GM12878 (cell line): ENCODE results near the gene ANO4.

Experiments
- BRCA1 ChIP-seq: IDR thresholded peaks from 2 replicates; pipeline ENCODE4 v1.6.1; 2011; ENCODE audit warnings: low read depth, low read length, improper control_type of control experiment
- ESRRA ChIP-seq: IDR thresholded peaks from 2 replicates; pipeline ENCODE4 v1.6.1; 2012; ENCODE audit warnings: mild to moderate bottlenecking, low read length, improper control_type of control experiment
- EZH2 ChIP-seq: IDR thresholded peaks from 2 replicates; pipeline ENCODE4 v1.6.1; 2012; ENCODE audit warnings: low read depth, mild to moderate bottlenecking, control low read depth, inconsistent platforms, low read length, borderline replicate concordance; ENCODE audit not compliant: control insufficient read depth
- MTA3 ChIP-seq: IDR thresholded peaks from 2 replicates; pipeline ENCODE4 v1.6.1; 2012; ENCODE audit warnings: low read length, inconsistent platforms, borderline replicate concordance
- NBN ChIP-seq: fragments of 450-650 bp; IDR thresholded peaks from 2 replicates; pipeline ENCODE4 v1.6.1; 2016
- POLR2AphosphoS5 ChIP-seq: IDR thresholded peaks from 2 replicates; pipeline ENCODE4 v1.6.1; 2011; ENCODE audit warnings: mild to moderate bottlenecking, low read length, inconsistent platforms
- SMAD1 ChIP-seq: fragments of 450-650 bp; IDR thresholded peaks from 2 replicates; pipeline ENCODE4 v1.6.1; 2018; ENCODE audit warnings: mild to moderate bottlenecking, low read depth; ENCODE audit not compliant: partially characterized antibody
- SMARCA5 ChIP-seq: fragments of 450-650 bp; IDR thresholded peaks from 2 replicates; pipeline ENCODE4 v1.6.1; 2017; ENCODE audit warnings: mild to moderate bottlenecking
- STAT3 ChIP-seq: IDR thresholded peaks from 2 replicates; pipeline ENCODE4 v1.6.1; 2011; ENCODE audit warnings: low read depth, low read length, improper control_type of control experiment
- TAF1 ChIP-seq: IDR thresholded peaks from 2 replicates; pipeline ENCODE4 v1.6.1; 2011; ENCODE audit warnings: mild to moderate bottlenecking, low read depth, low read length, borderline replicate concordance
- TCF12 ChIP-seq: IDR thresholded peaks from 2 replicates; pipeline ENCODE4 v1.6.1; 2011; ENCODE audit warnings: low read depth, mild to moderate bottlenecking, low read length
- ZSCAN29 ChIP-seq: fragments of 450-650 bp; IDR thresholded peaks from 2 replicates; pipeline ENCODE4 v1.6.1; 2017; ENCODE audit warnings: mild to moderate bottlenecking, moderate library complexity
- TF ChIP-seq, protein P1 (sequence below), 3 experiments: IDR thresholded peaks in 2 of 3; conservative IDR thresholded peaks in 1 of 3; 2 replicates each; pipeline ENCODE4 v1.5.1; 2011; ENCODE audit warnings: low read depth in 3 of 3, low read length in 3 of 3, mild to moderate bottlenecking in 3 of 3, control low read depth in 2 of 3, moderate library complexity in 2 of 3, inconsistent platforms in 1 of 3, mixed read lengths in 1 of 3; ENCODE audit not compliant: control insufficient read depth in 2 of 3, insufficient read depth in 1 of 3; ENCODE audit errors: extremely low read depth in 1 of 3

DNA sequence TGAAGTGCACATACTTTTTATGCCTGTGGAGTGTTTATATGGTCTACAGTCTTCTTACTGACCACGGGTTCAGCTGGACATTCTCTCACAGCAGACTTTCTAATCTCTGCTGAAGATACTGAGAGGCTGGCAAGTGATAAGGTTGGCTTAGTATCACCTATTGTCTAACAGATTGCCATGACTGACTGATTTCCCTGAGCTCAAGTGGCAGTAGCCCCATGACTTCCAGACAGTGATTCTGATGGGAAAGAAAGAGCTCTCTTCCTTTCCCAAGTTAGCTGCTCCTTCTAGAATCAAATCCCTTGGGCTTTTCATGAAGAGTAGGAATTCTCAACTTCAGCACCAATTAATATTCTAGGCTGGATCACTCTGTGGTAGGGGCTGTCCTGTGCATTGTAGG is 141.4 kb downstream of the ANO4 start:
- TF ChIP-seq TAF1 (no peak), TCF12 (no peak), MTA3 (no peak), SMAD1 (no peak), EZH2 (no peak), SMARCA5 (no peak), POLR2AphosphoS5 (no peak), ESRRA (no peak), STAT3 (no peak), NBN (no peak), ZSCAN29 (no peak), BRCA1 (no peak)
- TF ChIP-seq, protein P1, sequence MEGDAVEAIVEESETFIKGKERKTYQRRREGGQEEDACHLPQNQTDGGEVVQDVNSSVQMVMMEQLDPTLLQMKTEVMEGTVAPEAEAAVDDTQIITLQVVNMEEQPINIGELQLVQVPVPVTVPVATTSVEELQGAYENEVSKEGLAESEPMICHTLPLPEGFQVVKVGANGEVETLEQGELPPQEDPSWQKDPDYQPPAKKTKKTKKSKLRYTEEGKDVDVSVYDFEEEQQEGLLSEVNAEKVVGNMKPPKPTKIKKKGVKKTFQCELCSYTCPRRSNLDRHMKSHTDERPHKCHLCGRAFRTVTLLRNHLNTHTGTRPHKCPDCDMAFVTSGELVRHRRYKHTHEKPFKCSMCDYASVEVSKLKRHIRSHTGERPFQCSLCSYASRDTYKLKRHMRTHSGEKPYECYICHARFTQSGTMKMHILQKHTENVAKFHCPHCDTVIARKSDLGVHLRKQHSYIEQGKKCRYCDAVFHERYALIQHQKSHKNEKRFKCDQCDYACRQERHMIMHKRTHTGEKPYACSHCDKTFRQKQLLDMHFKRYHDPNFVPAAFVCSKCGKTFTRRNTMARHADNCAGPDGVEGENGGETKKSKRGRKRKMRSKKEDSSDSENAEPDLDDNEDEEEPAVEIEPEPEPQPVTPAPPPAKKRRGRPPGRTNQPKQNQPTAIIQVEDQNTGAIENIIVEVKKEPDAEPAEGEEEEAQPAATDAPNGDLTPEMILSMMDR (IDR thresholded peaks at IDR 0.05 in 2 of 3, conservative IDR thresholded peaks at IDR 0.05 in 1 of 3; ENCODE audit: control insufficient read depth in 2 of 3, extremely low read depth in 1 of 3, insufficient read depth in 1 of 3, low read depth in 3 of 3, low read length in 3 of 3), result no peak
